ENCODE data around the gene MGP.

Gene MGP
- 0.18 to 1.3 (median 0.54) reads per million in 4 experiments for total RNA-seq

- DNase-seq = no peak
Observed at GRCh38 chr12:14885718-14886221, at the start of gene MGP. TSS of gene MGP (minus strand) at chr12:14885854. CDS start at chr12:14885791, 63 bp downstream.

- no peak for DNase-seq
Observed at GRCh38 chr12:14935031-14935430, 49.4 kb upstream of the MGP start.

GRCh38 chr12:14934511-14934910 lies 48.9 kb upstream of the MGP start:
- DNase-seq = no peak

GRCh38 chr12:14931791-14932560 lies 46.3 kb upstream of the MGP start:
- DNase-seq = no peak

GRCh38 chr12:14931359-14931758 lies 45.7 kb upstream of the MGP start:
- no peak for DNase-seq

GRCh38 chr12:14930299-14930698 lies 44.6 kb upstream of the MGP start:
- no peak for DNase-seq

GRCh38 chr12:14928931-14929330 lies 43.3 kb upstream of the MGP start:
- no peak for DNase-seq

GRCh38 chr12:14927267-14927666 lies 41.6 kb upstream of the MGP start:
- DNase-seq = no peak

GRCh38 chr12:14924541-14924940 lies 38.9 kb upstream of the MGP start:
- no peak for DNase-seq

- DNase-seq = no peak
Observed at GRCh38 chr12:14923944-14924343, 38.3 kb upstream of the MGP start.

- DNase-seq = no peak
Observed at GRCh38 chr12:14921218-14921617, 35.6 kb upstream of the MGP start.

- DNase-seq = no peak
Observed at GRCh38 chr12:14920475-14921126, 34.9 kb upstream of the MGP start.

- DNase-seq = no peak
Observed at GRCh38 chr12:14919455-14919854, 33.8 kb upstream of the MGP start.

GRCh38 chr12:14915736-14916135 lies 30.1 kb upstream of the MGP start:
- DNase-seq = no peak

GRCh38 chr12:14913381-14913781 lies 27.7 kb upstream of the MGP start:
- DNase-seq = no peak

GRCh38 chr12:14911131-14911530 lies 25.5 kb upstream of the MGP start:
- no peak for DNase-seq

GRCh38 chr12:14910090-14910915 lies 24.6 kb upstream of the MGP start:
- DNase-seq = no peak

GRCh38 chr12:14907953-14908352 lies 22.3 kb upstream of the MGP start:
- DNase-seq = no peak

- no peak for DNase-seq
Observed at GRCh38 chr12:14906114-14906513, 20.5 kb upstream of the MGP start.

- no peak for DNase-seq
Observed at GRCh38 chr12:14905269-14906004, 19.8 kb upstream of the MGP start.

- no peak for DNase-seq
Observed at GRCh38 chr12:14904854-14905253, 19.2 kb upstream of the MGP start.

- no peak for DNase-seq
Observed at GRCh38 chr12:14903386-14904098, 17.9 kb upstream of the MGP start.

Measured in effector CD8-positive, alpha-beta T cell (primary cell).